ENCODE measurements around the gene ABHD12. TPM values are rescaled to one million over a fixed set of nuclear protein-coding genes. Genes with fewer than 3 reads are reported as not detected.

Gene ABHD12
- total RNA-seq, 1 donor from 2014 or later = 49.7 TPM

GRCh38 chr20:25297141-25297905 is 93.3 kb downstream of the ABHD12 start:
- no peak overlapping the region for H3K4me3 ChIP-seq
- peaks cover 12% of the 10 kb centered on the region for H3K4me1 ChIP-seq
- ATAC-seq (no peak), DNase-seq (no peak)
- intact Hi-C loops (cut with DNase I) = no loop called here
- H3K9me3 ChIP-seq = no peaks in the 10 kb centered on the region
- TF ChIP-seq, protein P1, sequence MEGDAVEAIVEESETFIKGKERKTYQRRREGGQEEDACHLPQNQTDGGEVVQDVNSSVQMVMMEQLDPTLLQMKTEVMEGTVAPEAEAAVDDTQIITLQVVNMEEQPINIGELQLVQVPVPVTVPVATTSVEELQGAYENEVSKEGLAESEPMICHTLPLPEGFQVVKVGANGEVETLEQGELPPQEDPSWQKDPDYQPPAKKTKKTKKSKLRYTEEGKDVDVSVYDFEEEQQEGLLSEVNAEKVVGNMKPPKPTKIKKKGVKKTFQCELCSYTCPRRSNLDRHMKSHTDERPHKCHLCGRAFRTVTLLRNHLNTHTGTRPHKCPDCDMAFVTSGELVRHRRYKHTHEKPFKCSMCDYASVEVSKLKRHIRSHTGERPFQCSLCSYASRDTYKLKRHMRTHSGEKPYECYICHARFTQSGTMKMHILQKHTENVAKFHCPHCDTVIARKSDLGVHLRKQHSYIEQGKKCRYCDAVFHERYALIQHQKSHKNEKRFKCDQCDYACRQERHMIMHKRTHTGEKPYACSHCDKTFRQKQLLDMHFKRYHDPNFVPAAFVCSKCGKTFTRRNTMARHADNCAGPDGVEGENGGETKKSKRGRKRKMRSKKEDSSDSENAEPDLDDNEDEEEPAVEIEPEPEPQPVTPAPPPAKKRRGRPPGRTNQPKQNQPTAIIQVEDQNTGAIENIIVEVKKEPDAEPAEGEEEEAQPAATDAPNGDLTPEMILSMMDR (IDR thresholded peaks at IDR 0.05) = no peak
- peaks cover 68% of the 10 kb centered on the region for H3K36me3 ChIP-seq
- H3K27me3 ChIP-seq (ENCODE audit: low read depth) = no peaks in the 10 kb centered on the region
- peak overlapping the region; percentile 18 for H3K27ac ChIP-seq

DNA sequence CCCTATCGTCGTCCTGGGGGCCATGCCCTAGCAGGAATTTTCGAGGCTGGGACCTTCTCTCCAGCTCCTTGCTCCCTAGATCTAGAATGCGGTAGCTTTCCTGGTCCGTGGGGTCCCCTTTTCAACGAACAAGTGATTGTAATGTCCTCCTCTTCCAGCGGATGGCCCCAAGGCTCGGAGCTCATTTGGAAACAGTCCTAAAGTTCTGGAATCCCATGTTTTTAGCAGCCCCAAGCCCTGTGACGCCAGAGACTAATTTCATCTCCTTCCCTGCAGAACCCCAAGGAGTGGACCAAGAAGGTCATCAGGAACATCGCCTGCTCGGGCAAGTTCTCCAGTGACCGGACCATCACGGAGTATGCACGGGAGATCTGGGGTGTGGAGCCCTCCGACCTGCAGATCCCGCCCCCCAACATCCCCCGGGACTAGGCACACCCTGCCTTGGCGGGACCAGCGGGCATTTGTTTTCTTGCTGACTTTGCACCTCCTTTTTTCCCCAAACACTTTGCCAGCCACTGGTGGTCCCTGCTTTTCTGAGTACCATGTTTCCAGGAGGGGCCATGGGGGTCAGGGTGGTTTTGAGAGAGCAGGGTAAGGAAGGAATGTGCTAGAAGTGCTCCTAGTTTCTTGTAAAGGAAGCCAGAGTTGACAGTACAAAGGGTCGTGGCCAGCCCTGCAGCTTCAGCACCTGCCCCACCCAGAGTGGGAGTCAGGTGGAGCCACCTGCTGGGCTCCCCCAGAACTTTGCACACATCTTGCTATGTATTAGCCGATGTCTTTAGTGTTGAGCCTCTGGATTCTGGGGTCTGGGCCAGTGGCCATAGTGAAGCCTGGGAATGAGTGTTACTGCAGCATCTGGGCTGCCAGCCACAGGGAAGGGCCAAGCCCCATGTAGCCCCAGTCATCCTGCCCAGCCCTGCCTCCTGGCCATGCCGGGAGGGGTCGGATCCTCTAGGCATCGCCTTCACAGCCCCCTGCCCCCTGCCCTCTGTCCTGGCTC is 94.2 kb downstream of the ABHD12 start:
- Histone ChIP-seq H3K9me3 (no peaks in the 10 kb centered on the region), H3K36me3 (peaks cover 68% of the 10 kb centered on the region), H3K4me1 (peaks cover 12% of the 10 kb centered on the region), H3K4me3 (no peak overlapping the region), H3K27ac (peak overlapping the region; percentile 40), H3K27me3 (ENCODE audit: low read depth) (no peaks in the 10 kb centered on the region)
- TF ChIP-seq, protein P1 (IDR thresholded peaks at IDR 0.05) = peak; percentile 27
- DNase-seq (no peak), ATAC-seq (peak; percentile 18 to 22)
- intact Hi-C loops (cut with DNase I) = no loop called here

- Histone ChIP-seq H3K27me3 (ENCODE audit: low read depth) (no peaks in the 10 kb centered on the region), H3K27ac (peak overlapping the region; percentile 40), H3K9me3 (no peaks in the 10 kb centered on the region), H3K36me3 (peaks cover 71% of the 10 kb centered on the region), H3K4me1 (peaks cover 12% of the 10 kb centered on the region), H3K4me3 (no peak overlapping the region)
- intact Hi-C loops (cut with DNase I) = no loop called here
- TF ChIP-seq, protein P1 (IDR thresholded peaks at IDR 0.05) = no peak
- ATAC-seq = peak; percentile 14 to 31
- no peak for DNase-seq
Measured at GRCh38 chr20:25295386-25296093, 95.1 kb downstream of the ABHD12 start.

- no peaks in the 10 kb centered on the region for H3K27me3 ChIP-seq (ENCODE audit: low read depth)
- H3K4me1 ChIP-seq = peaks cover 12% of the 10 kb centered on the region
- DNase-seq = no peak
- intact Hi-C loops (cut with DNase I) = no loop called here
- peaks cover 70% of the 10 kb centered on the region for H3K36me3 ChIP-seq
- peak; percentile 51 to 59 for ATAC-seq
- TF ChIP-seq, protein P1 (IDR thresholded peaks at IDR 0.05) = peak; percentile 72
- no peak overlapping the region for H3K4me3 ChIP-seq
- no peaks in the 10 kb centered on the region for H3K9me3 ChIP-seq
- H3K27ac ChIP-seq = peak overlapping the region; percentile 40
Measured at GRCh38 chr20:25294459-25295385, 95.9 kb downstream of the ABHD12 start.

Measured in lower lobe of right lung (tissue), 2 donors.